GM12872 (cell line): ENCODE data around the gene SETDB1.

Experiments used
- TF ChIP-seq, protein P1 (sequence below): IDR thresholded peaks from 3 replicates; pipeline ENCODE4 v1.5.1; 2011; ENCODE audit warnings: low read depth, mild to moderate bottlenecking, low read length, moderate library complexity; ENCODE audit not compliant: insufficient read depth

SETDB1 gene

GRCh38 chr1:150981177-150981804, 55.1 kb downstream of the SETDB1 start:
- TF ChIP-seq, protein P1, sequence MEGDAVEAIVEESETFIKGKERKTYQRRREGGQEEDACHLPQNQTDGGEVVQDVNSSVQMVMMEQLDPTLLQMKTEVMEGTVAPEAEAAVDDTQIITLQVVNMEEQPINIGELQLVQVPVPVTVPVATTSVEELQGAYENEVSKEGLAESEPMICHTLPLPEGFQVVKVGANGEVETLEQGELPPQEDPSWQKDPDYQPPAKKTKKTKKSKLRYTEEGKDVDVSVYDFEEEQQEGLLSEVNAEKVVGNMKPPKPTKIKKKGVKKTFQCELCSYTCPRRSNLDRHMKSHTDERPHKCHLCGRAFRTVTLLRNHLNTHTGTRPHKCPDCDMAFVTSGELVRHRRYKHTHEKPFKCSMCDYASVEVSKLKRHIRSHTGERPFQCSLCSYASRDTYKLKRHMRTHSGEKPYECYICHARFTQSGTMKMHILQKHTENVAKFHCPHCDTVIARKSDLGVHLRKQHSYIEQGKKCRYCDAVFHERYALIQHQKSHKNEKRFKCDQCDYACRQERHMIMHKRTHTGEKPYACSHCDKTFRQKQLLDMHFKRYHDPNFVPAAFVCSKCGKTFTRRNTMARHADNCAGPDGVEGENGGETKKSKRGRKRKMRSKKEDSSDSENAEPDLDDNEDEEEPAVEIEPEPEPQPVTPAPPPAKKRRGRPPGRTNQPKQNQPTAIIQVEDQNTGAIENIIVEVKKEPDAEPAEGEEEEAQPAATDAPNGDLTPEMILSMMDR = no peak

DNA sequence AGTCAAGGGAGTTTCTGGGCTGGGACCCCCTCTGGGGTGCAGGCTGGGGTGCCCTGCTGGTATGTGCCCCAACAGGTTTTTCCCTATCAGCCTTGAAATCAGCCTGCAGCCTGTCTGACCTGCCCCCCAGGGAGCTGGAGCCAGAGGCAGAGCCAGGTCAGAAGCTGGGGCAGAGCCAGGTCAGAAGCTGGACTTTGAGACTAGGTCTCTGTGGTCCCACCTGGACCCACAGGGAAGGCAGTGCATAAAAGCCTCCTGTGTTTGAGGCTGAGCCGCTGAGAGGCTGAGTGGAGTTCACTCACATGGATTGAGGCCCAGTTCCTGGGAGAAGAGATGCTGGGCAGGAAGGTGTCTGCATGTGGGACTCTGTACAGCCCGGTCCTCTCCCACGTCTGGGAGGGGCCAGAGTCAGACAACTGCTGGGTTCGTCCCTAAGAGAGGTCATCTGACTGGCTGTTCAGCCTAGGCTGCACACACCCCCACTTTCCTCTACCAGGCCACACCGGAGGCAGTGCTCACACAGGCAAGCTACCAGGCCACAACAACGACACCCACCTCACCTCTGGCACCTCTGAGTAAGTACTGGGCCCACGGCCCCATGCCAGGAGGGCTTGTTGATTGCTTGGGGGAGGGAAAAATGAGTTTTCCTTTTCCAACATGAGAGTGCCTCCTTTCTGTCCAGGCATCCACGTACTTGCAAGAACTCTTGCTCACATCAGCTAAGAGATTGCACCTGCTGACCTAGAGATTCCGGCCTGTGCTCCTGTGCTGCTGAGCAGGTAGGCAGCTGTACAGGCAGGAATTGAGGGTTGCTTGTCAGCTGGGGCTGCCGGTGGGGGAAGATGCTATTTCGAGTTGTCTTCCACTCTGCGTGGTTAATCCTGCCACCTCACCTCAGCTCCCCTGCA, 55.9 kb downstream of the SETDB1 start, which contains the start of gene ANXA9:
Gene ANXA9, plus strand, starts transcription at position 488 of the 908 bp plus-strand sequence. CDS start 814 bp downstream, outside the sequence.
- TF ChIP-seq, protein P1 = no peak

- TF ChIP-seq, protein P1 = no peak
These were observed 59.1 kb downstream of the SETDB1 start for GRCh38 chr1:150985179-150985825.

DNA sequence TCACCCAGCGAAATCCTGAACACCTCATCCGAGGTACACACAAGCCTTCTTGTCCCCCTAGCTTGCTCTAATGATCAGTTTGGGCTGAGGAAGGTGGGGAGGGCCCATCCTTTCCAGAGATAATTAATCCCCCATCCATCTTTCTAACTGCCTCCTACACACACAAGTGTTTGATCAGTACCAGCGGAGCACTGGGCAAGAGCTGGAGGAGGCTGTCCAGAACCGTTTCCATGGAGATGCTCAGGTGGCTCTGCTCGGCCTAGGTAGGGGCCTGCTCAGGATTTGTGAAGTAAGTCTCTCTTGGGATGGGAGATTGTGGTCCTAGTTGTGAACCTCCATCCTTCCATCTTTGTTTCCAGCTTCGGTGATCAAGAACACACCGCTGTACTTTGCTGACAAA, 61.8 kb downstream of the SETDB1 start:
- TF ChIP-seq, protein P1 = no peak

GRCh38 chr1:150992626-150993025, 66.5 kb downstream of the SETDB1 start:
- TF ChIP-seq, protein P1 = no peak

DNA sequence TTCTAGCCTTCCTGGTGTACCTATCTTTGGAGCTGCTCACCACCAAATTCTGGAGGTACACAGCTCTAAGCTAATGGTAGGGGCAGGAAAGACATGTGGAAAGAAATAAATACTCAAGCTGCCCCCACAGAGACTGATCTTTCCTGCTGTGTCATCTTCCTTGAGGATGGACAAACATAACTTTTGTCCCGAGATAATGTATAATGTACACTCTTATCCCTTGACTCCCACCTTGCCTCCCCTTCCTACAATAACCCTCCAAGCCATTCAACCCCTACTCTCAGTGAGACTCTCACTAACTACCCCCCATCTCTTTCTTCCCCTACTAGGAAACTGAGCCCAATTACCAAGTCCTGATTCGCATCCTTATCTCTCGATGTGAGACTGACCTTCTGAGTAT, 68.1 kb downstream of the SETDB1 start:
- TF ChIP-seq, protein P1 = no peak

DNA sequence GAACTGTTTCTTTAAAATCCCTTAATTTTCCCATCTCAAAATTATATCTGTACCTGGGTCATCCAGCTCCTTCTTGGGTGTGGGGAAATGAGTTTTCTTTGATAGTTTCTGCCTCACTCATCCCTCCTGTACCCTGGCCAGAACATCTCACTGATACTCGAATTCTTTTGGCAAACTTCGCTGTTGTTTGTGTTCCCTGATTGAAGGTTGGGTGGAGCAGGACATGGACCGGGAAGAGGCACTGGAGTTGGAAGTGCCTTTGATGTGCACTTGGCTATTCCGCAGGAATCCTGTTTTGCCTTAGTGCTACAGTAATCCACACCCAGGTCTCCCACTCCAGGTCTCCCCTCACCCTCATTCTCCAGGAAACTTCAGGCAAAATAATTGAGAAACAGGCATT, 69.3 kb downstream of the SETDB1 start:
- TF ChIP-seq, protein P1 = no peak
